Right atrium auricular region (tissue), 2 donors: ENCODE results near the gene SEMA5A. TPM values are rescaled to one million over a fixed set of nuclear protein-coding genes. Genes with fewer than 3 reads are reported as not detected.

Experiments
- DNase-seq: peaks from one replicate; pipeline ENCODE4 v3.0.0-alpha.2; 2019; ENCODE audit warnings: low spot score
- H3K27ac ChIP-seq, 2 donors: fragments of 200-600 bp; sonication (generic); 1 replicate in 1 of 2; 2 replicates in 1 of 2; pipeline ENCODE4 v1.5.1; 2016 to 2019
- H3K27me3 ChIP-seq, 2 donors: fragments of 200-600 bp; sonication (generic); one replicate each; pipeline versions ENCODE4 v1.5.1 to v1.6.0; 2017 to 2019
- H3K36me3 ChIP-seq: fragments of 200-600 bp; sonication (generic); one replicate; pipeline ENCODE4 v1.5.1; 2016
- H3K4me1 ChIP-seq, 2 donors: fragments of 200-600 bp; sonication (generic); one replicate each; pipeline versions ENCODE4 v1.5.1 to v1.6.0; 2017 to 2019
- H3K4me3 ChIP-seq, 2 donors: fragments of 200-600 bp; sonication (generic); 1 replicate in 1 of 2; 2 replicates in 1 of 2; pipeline ENCODE4 v1.5.1; 2017 to 2019; ENCODE audit warnings: mild to moderate bottlenecking in 1 of 2, moderate library complexity in 1 of 2
- H3K9me3 ChIP-seq, 2 donors: fragments of 200-600 bp; sonication (generic); one replicate each; pipeline ENCODE4 v1.5.1; 2019
- total RNA-seq, 2 donors: library from RNA; depleted of rRNA; stranded (reverse); fragments of >200 nt; gene quantifications; one replicate each; pipeline ENCODE4 v1.1.0, GENCODE V29; 2016
- TF ChIP-seq, protein P1 (sequence below), 2 donors: fragments of 200-600 bp; sonication (generic); IDR thresholded peaks; one replicate each; pipeline ENCODE4 v1.5.1; 2019; ENCODE audit warnings: antibody characterized with exemption in 2 of 2

Gene SEMA5A
- total RNA-seq, 2 donors from 2014 or later = 14.1 to 26.2 TPM

DNA sequence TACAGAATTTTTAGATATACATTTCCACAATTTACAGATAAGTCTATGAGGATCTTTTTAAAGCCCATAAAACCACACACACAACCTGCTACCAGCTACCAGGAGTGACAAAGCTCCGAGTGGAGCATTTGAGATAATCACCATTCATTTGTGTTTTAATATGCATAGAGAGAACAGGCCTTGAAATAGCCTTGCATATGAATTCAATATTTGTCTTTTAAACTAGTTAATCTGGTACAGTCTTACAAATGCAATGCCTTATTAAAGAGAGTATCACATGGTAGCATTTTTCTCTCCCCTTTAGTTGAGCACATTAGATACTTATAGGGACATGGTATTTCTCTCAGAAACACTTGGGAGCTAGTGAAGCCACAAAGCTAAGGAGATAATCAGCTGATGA lies 49.1 kb downstream of the SEMA5A start:
- no peaks in the 10 kb centered on the region for H3K36me3 ChIP-seq
- no peak for DNase-seq
- no peak overlapping the region for H3K27ac ChIP-seq
- no peak overlapping the region for H3K4me3 ChIP-seq
- TF ChIP-seq, protein P1, sequence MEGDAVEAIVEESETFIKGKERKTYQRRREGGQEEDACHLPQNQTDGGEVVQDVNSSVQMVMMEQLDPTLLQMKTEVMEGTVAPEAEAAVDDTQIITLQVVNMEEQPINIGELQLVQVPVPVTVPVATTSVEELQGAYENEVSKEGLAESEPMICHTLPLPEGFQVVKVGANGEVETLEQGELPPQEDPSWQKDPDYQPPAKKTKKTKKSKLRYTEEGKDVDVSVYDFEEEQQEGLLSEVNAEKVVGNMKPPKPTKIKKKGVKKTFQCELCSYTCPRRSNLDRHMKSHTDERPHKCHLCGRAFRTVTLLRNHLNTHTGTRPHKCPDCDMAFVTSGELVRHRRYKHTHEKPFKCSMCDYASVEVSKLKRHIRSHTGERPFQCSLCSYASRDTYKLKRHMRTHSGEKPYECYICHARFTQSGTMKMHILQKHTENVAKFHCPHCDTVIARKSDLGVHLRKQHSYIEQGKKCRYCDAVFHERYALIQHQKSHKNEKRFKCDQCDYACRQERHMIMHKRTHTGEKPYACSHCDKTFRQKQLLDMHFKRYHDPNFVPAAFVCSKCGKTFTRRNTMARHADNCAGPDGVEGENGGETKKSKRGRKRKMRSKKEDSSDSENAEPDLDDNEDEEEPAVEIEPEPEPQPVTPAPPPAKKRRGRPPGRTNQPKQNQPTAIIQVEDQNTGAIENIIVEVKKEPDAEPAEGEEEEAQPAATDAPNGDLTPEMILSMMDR (IDR thresholded peaks at IDR 0.05) = no peak
- H3K9me3 ChIP-seq = no peaks in the 10 kb centered on the region
- no peaks in the 10 kb centered on the region for H3K4me1 ChIP-seq
- no peaks in the 10 kb centered on the region for H3K27me3 ChIP-seq

DNA sequence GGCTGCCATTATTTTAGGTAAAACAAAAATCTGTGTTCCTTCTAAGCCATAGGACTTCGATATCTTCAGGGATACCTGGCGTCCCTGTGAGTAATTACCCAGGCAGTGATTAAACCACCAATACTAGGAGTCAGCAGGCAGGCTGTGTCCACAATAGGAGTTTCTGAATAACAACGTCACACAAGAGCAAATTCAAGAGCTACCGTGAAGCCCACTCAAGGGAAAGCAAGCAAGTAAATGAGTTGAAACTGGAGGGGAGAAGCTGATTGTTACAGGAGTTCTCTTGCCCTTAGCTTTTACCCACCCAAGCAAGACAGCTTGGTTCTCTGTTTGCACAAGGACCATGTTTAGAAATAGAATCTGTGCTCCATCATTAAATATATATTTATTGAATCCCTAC lies 50.8 kb downstream of the SEMA5A start:
- peaks cover 0 to 3% of the 10 kb centered on the region in 2 donors for H3K4me1 ChIP-seq
- H3K27ac ChIP-seq = no peak overlapping the region
- TF ChIP-seq, protein P1 (IDR thresholded peaks at IDR 0.05) = no peak
- DNase-seq = no peak
- H3K9me3 ChIP-seq = no peaks in the 10 kb centered on the region
- no peak overlapping the region for H3K4me3 ChIP-seq
- H3K36me3 ChIP-seq = no peaks in the 10 kb centered on the region
- H3K27me3 ChIP-seq = no peaks in the 10 kb centered on the region

DNA sequence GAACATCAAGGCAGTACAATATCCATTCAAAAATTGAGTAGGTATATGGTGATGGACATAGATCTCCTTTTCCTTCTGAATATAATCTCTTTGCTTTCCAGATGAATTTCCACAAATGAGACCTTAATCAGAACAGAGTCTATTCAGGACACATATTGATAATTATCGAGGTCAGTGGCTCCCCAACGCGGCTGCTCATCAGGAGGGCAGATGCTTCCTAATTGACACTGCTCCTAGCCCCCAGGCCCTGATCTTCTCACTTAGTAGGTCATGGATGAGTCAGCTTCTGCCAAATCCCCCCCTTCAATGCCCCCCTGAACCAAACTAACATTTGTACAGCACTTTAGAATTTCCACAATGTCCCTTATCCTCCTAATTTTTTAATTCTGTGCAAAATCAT lies 51.6 kb downstream of the SEMA5A start:
- Histone ChIP-seq H3K4me1 (peaks cover 0 to 3% of the 10 kb centered on the region in 2 donors), H3K36me3 (no peaks in the 10 kb centered on the region), H3K27me3 (no peaks in the 10 kb centered on the region), H3K27ac (no peak overlapping the region), H3K9me3 (no peaks in the 10 kb centered on the region), H3K4me3 (no peak overlapping the region)
- DNase-seq = no peak
- TF ChIP-seq, protein P1 (IDR thresholded peaks at IDR 0.05) = no peak

DNA sequence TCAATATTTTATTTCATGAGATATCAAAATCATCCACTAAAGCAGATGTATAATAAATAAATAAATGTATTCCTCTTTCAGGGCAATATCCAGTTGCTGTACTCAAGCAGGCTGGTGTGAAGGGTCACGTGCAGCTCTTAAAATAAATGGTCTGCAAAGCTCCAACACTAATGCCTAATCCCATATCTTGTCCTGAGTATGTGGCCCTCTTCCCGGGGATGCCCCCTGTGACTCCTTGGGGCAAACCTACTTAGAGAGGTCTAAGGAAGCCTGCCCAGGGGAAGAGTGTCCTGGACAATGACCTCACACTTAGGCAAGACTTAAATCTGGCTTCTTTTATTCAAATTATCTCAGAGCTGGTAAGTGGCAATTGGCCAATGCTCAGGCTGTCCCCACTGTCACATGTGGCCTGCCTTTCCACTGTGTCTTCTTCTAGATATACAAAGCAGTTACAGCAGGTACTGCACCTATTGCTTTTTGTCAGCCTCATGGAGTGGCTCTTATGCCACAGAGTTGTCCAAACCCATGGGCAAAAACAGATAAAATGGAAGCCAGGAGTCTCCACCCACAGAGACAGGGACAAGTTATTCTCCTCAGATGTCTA lies 55.3 kb downstream of the SEMA5A start:
- H3K36me3 ChIP-seq = no peaks in the 10 kb centered on the region
- H3K4me3 ChIP-seq = no peak overlapping the region
- H3K27me3 ChIP-seq = no peaks in the 10 kb centered on the region
- TF ChIP-seq, protein P1 (IDR thresholded peaks at IDR 0.05) = no peak
- H3K9me3 ChIP-seq = no peaks in the 10 kb centered on the region
- no peak for DNase-seq
- H3K4me1 ChIP-seq = peaks cover 0 to 3% of the 10 kb centered on the region in 2 donors
- H3K27ac ChIP-seq = peak overlapping the region in 1 of 2 donors; percentile 11

DNA sequence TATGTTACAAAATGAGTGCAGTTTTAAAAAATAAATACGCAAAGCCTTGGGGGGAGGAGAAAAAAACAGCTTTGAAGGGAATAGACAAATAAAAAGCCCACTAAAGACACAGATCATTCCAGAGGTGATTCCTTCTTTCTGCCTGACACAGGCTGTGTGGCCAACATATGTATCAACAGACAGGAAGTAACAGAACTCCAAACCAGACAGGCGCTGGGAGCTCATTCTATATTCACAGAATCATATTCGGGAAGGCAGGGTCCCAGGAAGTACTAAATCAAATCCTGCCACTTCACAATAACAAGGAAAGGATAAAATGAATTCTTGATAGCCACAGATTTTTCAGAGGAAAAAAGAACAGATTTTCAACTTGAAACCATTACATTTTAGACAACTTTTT lies 62.1 kb downstream of the SEMA5A start:
- Histone ChIP-seq H3K27me3 (no peaks in the 10 kb centered on the region), H3K36me3 (no peaks in the 10 kb centered on the region), H3K4me1 (peaks cover 0 to 6% of the 10 kb centered on the region in 2 donors), H3K27ac (no peak overlapping the region), H3K9me3 (no peaks in the 10 kb centered on the region), H3K4me3 (no peak overlapping the region)
- TF ChIP-seq, protein P1 (IDR thresholded peaks at IDR 0.05) = no peak
- DNase-seq = no peak

DNA sequence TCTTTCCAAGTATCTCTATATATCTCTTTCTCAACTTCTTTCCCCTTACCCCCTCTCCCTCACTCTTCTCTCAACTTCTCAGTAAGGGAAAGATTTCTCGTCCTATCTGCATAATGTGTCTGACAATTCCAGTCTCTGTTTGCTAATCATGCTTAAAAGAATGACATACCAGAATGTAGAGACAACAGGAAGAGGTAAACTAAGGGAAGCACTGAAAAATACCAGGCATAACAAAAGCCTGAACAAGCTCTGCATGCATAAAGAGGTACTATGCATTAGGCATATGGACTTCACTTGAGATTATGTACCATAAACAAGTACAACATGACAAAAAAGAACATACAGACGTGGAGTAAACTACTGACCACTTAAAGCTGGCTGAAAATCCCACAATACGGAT lies 62.6 kb downstream of the SEMA5A start:
- Histone ChIP-seq H3K36me3 (no peaks in the 10 kb centered on the region), H3K27me3 (no peaks in the 10 kb centered on the region), H3K4me1 (peaks cover 0 to 6% of the 10 kb centered on the region in 2 donors), H3K4me3 (no peak overlapping the region), H3K9me3 (peaks cover 0 to 3% of the 10 kb centered on the region in 2 donors), H3K27ac (no peak overlapping the region)
- TF ChIP-seq, protein P1 (IDR thresholded peaks at IDR 0.05) = no peak
- DNase-seq = no peak
